ENCODE data around the gene MEA1. TPM values are rescaled to one million over a fixed set of nuclear protein-coding genes. Genes with fewer than 3 reads are reported as not detected.

MEA1 gene
- total RNA-seq, 2 experiments from 2014 or later, result 67.9 to 70.7 TPM

DNA sequence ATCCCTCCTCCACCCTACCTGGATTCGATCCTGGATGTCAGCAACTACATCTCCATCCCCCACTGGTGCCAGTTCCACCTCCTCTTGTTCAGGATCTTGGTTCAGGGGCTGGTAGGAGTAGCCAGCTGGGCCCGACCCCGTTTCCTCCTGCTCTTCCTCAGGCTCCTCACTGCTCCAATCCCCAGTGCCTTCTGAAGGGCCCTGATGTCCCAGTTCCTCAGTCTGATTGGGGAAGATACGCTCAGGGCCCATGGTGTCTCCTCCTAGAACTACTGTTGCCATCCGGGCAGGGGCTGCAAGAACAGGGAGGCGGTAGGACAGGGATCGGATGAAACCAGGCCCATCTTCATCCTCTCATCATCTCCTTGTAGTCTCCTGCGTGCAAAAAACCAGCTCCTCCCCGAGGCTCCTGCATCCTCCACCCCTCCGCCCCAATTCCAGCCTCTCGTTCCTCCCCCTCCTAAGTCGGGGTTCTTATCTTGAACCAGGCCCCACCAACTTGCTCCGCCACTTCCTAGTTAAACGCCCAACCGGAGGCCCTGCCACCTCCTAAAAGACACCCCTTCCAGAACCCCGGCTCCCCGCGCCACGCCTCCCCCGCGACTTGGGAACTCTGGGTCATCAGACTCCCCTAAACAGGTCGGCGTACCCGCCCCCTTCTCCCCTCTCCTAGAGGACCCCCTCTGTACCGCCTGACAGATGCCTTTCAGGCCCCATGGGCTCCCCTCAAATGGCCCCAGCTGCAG is 476 bp downstream of the MEA1 start:
- no peak for TF ChIP-seq EZH2phosphoT487 (IDR thresholded peaks at IDR 0.05; ENCODE audit: borderline replicate concordance, low read depth, low read length)
- no peak for TF ChIP-seq CTCF (conservative IDR thresholded peaks at IDR 0.05; ENCODE audit: low read length)
- BruUV-seq (replicated peaks), result no TSS peak
- Histone ChIP-seq H2AFZ (ENCODE audit: low read length) (peak overlapping the region; percentile 69), H3K4me2 (ENCODE audit: low read length) (peak overlapping the region; percentile 99), H3K9me3 (ENCODE audit: low read length) (no peaks in the 10 kb centered on the region), H3K27ac (ENCODE audit: low read depth, low read length, poor library complexity, severe bottlenecking) (peak overlapping the region; percentile 37), H3K79me2 (ENCODE audit: insufficient read depth, low read depth, low read length) (peaks cover 30% of the 10 kb centered on the region), H3K4me3 (ENCODE audit: low read depth, low read length, poor library complexity, severe bottlenecking) (peak overlapping the region; percentile 86), H3K36me3 (ENCODE audit: insufficient read depth, low read length) (peaks cover 51% of the 10 kb centered on the region; the same call in 1 of the 2 replicates), H3K4me1 (ENCODE audit: insufficient read depth, low read length, poor library complexity, severe bottlenecking) (peaks cover 35% of the 10 kb centered on the region), H4K20me1 (ENCODE audit: insufficient read depth, low read length) (no peaks in the 10 kb centered on the region), H3K9me2 (ENCODE audit: insufficient read depth, low read length) (no peaks in the 10 kb centered on the region)
- DNase-seq (ENCODE audit: low spot score), result peak; percentile 29
- ChIA-PET POLR2A (interaction anchor here (0.6 to 1.6 kb wide), 9 partner anchors 10 to 542 kb away, joined by 3 to 10 read pairs (median 4); partner anchors contain the start of genes CNPY3, KLC4, MRPL2 and PPP2R5D), CTCF (ENCODE audit: unreplicated experiment) (interaction anchor here (1.0 kb wide), 2 partner anchors 28 to 34 kb away, joined by 3 read pairs; partner anchors contain the start of gene PEX6)
- intact Hi-C loops (cut with micrococcal nuclease; ENCODE audit: unreplicated experiment), result no loop called here

DNA sequence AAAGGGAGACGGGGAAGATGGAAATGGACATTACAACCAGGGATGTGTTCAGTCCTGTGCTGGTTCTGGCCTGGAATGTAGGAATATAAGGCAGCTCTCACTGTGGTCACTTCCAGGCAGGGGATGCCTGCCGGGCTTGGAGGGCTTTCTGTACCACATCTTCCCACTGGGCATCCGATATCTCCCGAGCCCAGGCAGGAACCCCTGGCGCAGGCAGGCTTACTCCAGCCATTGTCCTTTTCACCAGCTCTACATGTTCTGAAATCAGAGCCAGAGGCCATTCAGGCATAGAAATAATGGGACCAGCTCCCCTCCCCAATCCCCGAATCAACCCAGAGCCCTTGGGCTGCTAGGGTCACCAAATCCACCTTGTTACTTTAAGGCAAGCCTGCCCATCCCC is 1.4 kb downstream of the MEA1 start:
- H3K9me2 ChIP-seq (ENCODE audit: insufficient read depth, low read length), result no peaks in the 10 kb centered on the region
- peak overlapping the region; percentile 99 for H3K4me2 ChIP-seq (ENCODE audit: low read length)
- H3K4me1 ChIP-seq (ENCODE audit: insufficient read depth, low read length, poor library complexity, severe bottlenecking), result peaks cover 35% of the 10 kb centered on the region
- no TSS peak for BruUV-seq (replicated peaks)
- intact Hi-C loops (cut with micrococcal nuclease; ENCODE audit: unreplicated experiment), result no loop called here
- no peak overlapping the region for H3K27ac ChIP-seq (ENCODE audit: low read depth, low read length, poor library complexity, severe bottlenecking)
- CTCF ChIA-PET (ENCODE audit: unreplicated experiment), result no interaction called here
- H3K9me3 ChIP-seq (ENCODE audit: low read length), result no peaks in the 10 kb centered on the region
- peaks cover 30% of the 10 kb centered on the region for H3K79me2 ChIP-seq (ENCODE audit: insufficient read depth, low read depth, low read length)
- no peak overlapping the region for H2AFZ ChIP-seq (ENCODE audit: low read length)
- peak overlapping the region; percentile 86 for H3K4me3 ChIP-seq (ENCODE audit: low read depth, low read length, poor library complexity, severe bottlenecking)
- no peak for TF ChIP-seq CTCF (conservative IDR thresholded peaks at IDR 0.05; ENCODE audit: low read length)
- no peak for TF ChIP-seq EZH2phosphoT487 (IDR thresholded peaks at IDR 0.05; ENCODE audit: borderline replicate concordance, low read depth, low read length)
- H3K36me3 ChIP-seq (ENCODE audit: insufficient read depth, low read length), result peaks cover 51% of the 10 kb centered on the region; the same call in 1 of the 2 replicates
- no peaks in the 10 kb centered on the region for H4K20me1 ChIP-seq (ENCODE audit: insufficient read depth, low read length)
- DNase-seq (ENCODE audit: low spot score), result no peak
- POLR2A ChIA-PET, result interaction anchor here (0.9 to 1.4 kb wide), 2 partner anchors 24 to 84 kb away, joined by 3 read pairs; no protein-coding TSS in a partner anchor

DNA sequence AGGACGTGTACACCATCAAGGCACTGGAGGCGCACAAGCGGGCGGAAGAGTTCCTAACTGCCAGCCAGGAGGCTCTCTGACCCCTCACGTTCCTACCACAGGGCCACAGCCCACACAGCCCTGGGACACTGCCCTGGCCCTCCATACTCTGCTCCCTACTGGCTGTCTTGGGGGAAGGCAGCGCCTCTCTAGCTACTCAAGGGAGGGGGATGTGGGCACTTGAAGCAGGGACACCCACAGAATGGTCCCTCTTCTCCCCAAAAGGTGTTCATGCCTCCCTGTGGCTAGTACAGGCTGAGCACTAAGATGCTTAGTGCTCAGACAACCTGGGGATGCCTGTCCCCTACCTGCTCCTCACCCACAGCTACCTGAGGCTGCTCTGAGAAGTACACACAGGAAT is 2.5 kb downstream of the MEA1 start:
- intact Hi-C loops (cut with micrococcal nuclease; ENCODE audit: unreplicated experiment), result no loop called here
- no TSS peak for BruUV-seq (replicated peaks)
- Histone ChIP-seq H3K4me3 (ENCODE audit: low read depth, low read length, poor library complexity, severe bottlenecking) (no peak overlapping the region), H3K4me2 (ENCODE audit: low read length) (no peak overlapping the region; the same call in 1 of the 2 replicates), H3K79me2 (ENCODE audit: insufficient read depth, low read depth, low read length) (peaks cover 27% of the 10 kb centered on the region), H3K27ac (ENCODE audit: low read depth, low read length, poor library complexity, severe bottlenecking) (no peak overlapping the region), H3K9me3 (ENCODE audit: low read length) (no peaks in the 10 kb centered on the region), H3K4me1 (ENCODE audit: insufficient read depth, low read length, poor library complexity, severe bottlenecking) (peaks cover 31% of the 10 kb centered on the region), H3K36me3 (ENCODE audit: insufficient read depth, low read length) (peaks cover 56% of the 10 kb centered on the region; the same call in 1 of the 2 replicates), H3K9me2 (ENCODE audit: insufficient read depth, low read length) (no peaks in the 10 kb centered on the region), H2AFZ (ENCODE audit: low read length) (no peak overlapping the region), H4K20me1 (ENCODE audit: insufficient read depth, low read length) (no peaks in the 10 kb centered on the region)
- ChIA-PET CTCF (ENCODE audit: unreplicated experiment) (no interaction called here), POLR2A (interaction anchor here (0.6 kb wide), 1 partner anchor 374 kb away, joined by 3 read pairs; no protein-coding TSS in a partner anchor)
- no peak for DNase-seq (ENCODE audit: low spot score)
- TF ChIP-seq CTCF (conservative IDR thresholded peaks at IDR 0.05; ENCODE audit: low read length) (0 out of 2 replicates have a peak, but pooled peaks have one; percentile 30), EZH2phosphoT487 (IDR thresholded peaks at IDR 0.05; ENCODE audit: borderline replicate concordance, low read depth, low read length) (no peak)

All from OCI-LY7 (cell line).